ENCODE data around the gene CRK.
"Not testable (repeated sequence)": the region's sequence is repeated elsewhere in the genome, so short reads cannot be mapped to it uniquely, and the experiment has no call there.

Gene CRK

GRCh38 chr17:1438593-1439083, 17.4 kb downstream of the CRK start:
- H3K4me1 ChIP-seq (ENCODE audit: control insufficient read depth in 5 of 5, insufficient read depth in 5 of 5, low read length in 5 of 5), result peaks cover 0 to 11% (median 8%) of the 10 kb centered on the region in 5 donors
- no peak overlapping the region for H3K4me3 ChIP-seq (ENCODE audit: low read depth in 1 of 5, low read length in 5 of 5)
- no peaks in the 10 kb centered on the region for H3K9me3 ChIP-seq (ENCODE audit: control insufficient read depth in 5 of 5, low read length in 5 of 5)
- no peaks in the 10 kb centered on the region for H3K27me3 ChIP-seq (ENCODE audit: control insufficient read depth in 5 of 5, insufficient read depth in 4 of 5, low read length in 5 of 5)
- peak overlapping the region; percentile 75 for H3K27ac ChIP-seq (ENCODE audit: low read depth, low read length)
- H3K9ac ChIP-seq (ENCODE audit: low read length in 5 of 5), result peak overlapping the region in 1 of 5 donors; percentile 41
- peaks cover 9 to 41% (median 34%) of the 10 kb centered on the region in 5 donors for H3K36me3 ChIP-seq (ENCODE audit: control insufficient read depth in 5 of 5, insufficient read depth in 5 of 5, low read length in 5 of 5)

- Histone ChIP-seq H3K9me3 (ENCODE audit: control insufficient read depth in 5 of 5, low read length in 5 of 5) (no peaks in the 10 kb centered on the region), H3K27me3 (ENCODE audit: control insufficient read depth in 5 of 5, insufficient read depth in 4 of 5, low read length in 5 of 5) (no peaks in the 10 kb centered on the region), H3K4me1 (ENCODE audit: control insufficient read depth in 5 of 5, insufficient read depth in 5 of 5, low read length in 5 of 5) (peaks cover 2 to 26% (median 20%) of the 10 kb centered on the region in 5 donors), H3K36me3 (ENCODE audit: control insufficient read depth in 5 of 5, insufficient read depth in 5 of 5, low read length in 5 of 5) (peaks cover 12 to 46% (median 44%) of the 10 kb centered on the region in 5 donors), H3K4me3 (ENCODE audit: low read depth in 1 of 5, low read length in 5 of 5) (no peak overlapping the region), H3K27ac (ENCODE audit: low read depth, low read length) (no peak overlapping the region), H3K9ac (ENCODE audit: low read length in 5 of 5) (no peak overlapping the region)
These were observed 20.7 kb downstream of the CRK start for GRCh38 chr17:1435326-1435725.

- H3K9me3 ChIP-seq (ENCODE audit: control insufficient read depth in 5 of 5, low read length in 5 of 5), result no peaks in the 10 kb centered on the region
- H3K36me3 ChIP-seq (ENCODE audit: control insufficient read depth in 5 of 5, insufficient read depth in 5 of 5, low read length in 5 of 5), result peaks cover 12 to 51% (median 47%) of the 10 kb centered on the region in 5 donors
- peaks cover 2 to 29% (median 20%) of the 10 kb centered on the region in 5 donors for H3K4me1 ChIP-seq (ENCODE audit: control insufficient read depth in 5 of 5, insufficient read depth in 5 of 5, low read length in 5 of 5)
- H3K9ac ChIP-seq (ENCODE audit: low read length in 5 of 5), result no peak overlapping the region
- H3K27me3 ChIP-seq (ENCODE audit: control insufficient read depth in 5 of 5, insufficient read depth in 4 of 5, low read length in 5 of 5), result no peaks in the 10 kb centered on the region
- no peak overlapping the region for H3K27ac ChIP-seq (ENCODE audit: low read depth, low read length)
- H3K4me3 ChIP-seq (ENCODE audit: low read depth in 1 of 5, low read length in 5 of 5), result no peak overlapping the region
These were observed 21.9 kb downstream of the CRK start for GRCh38 chr17:1434150-1434549.

GRCh38 chr17:1431631-1432104, 24.4 kb downstream of the CRK start:
- peaks cover 2 to 18% (median 11%) of the 10 kb centered on the region in 5 donors for H3K4me1 ChIP-seq (ENCODE audit: control insufficient read depth in 5 of 5, insufficient read depth in 5 of 5, low read length in 5 of 5)
- H3K27ac ChIP-seq (ENCODE audit: low read depth, low read length), result no peak overlapping the region
- no peak overlapping the region for H3K9ac ChIP-seq (ENCODE audit: low read length in 5 of 5)
- H3K9me3 ChIP-seq (ENCODE audit: control insufficient read depth in 5 of 5, low read length in 5 of 5), result no peaks in the 10 kb centered on the region
- no peak overlapping the region for H3K4me3 ChIP-seq (ENCODE audit: low read depth in 1 of 5, low read length in 5 of 5)
- H3K36me3 ChIP-seq (ENCODE audit: control insufficient read depth in 5 of 5, insufficient read depth in 5 of 5, low read length in 5 of 5), result peaks cover 12 to 58% (median 43%) of the 10 kb centered on the region in 5 donors
- no peaks in the 10 kb centered on the region for H3K27me3 ChIP-seq (ENCODE audit: control insufficient read depth in 5 of 5, insufficient read depth in 4 of 5, low read length in 5 of 5)

- Histone ChIP-seq H3K4me1 (ENCODE audit: control insufficient read depth in 5 of 5, insufficient read depth in 5 of 5, low read length in 5 of 5) (peaks cover 0 to 6% (median 0%) of the 10 kb centered on the region in 5 donors), H3K27me3 (ENCODE audit: control insufficient read depth in 5 of 5, insufficient read depth in 4 of 5, low read length in 5 of 5) (no peaks in the 10 kb centered on the region), H3K27ac (ENCODE audit: low read depth, low read length) (peak overlapping the region; percentile 10), H3K4me3 (ENCODE audit: low read depth in 1 of 5, low read length in 5 of 5) (no peak overlapping the region), H3K9ac (ENCODE audit: low read length in 5 of 5) (no peak overlapping the region), H3K36me3 (ENCODE audit: control insufficient read depth in 5 of 5, insufficient read depth in 5 of 5, low read length in 5 of 5) (peaks cover 16 to 67% (median 43%) of the 10 kb centered on the region in 5 donors), H3K9me3 (ENCODE audit: control insufficient read depth in 5 of 5, low read length in 5 of 5) (no peaks in the 10 kb centered on the region)
These were observed 32.4 kb downstream of the CRK start for GRCh38 chr17:1423456-1424135.

- H3K4me3 ChIP-seq (ENCODE audit: low read depth in 1 of 5, low read length in 5 of 5), result no peak overlapping the region
- no peaks in the 10 kb centered on the region for H3K9me3 ChIP-seq (ENCODE audit: control insufficient read depth in 5 of 5, low read length in 5 of 5)
- no peak overlapping the region for H3K9ac ChIP-seq (ENCODE audit: low read length in 5 of 5)
- H3K36me3 ChIP-seq (ENCODE audit: control insufficient read depth in 5 of 5, insufficient read depth in 5 of 5, low read length in 5 of 5), result peaks cover 16 to 66% (median 43%) of the 10 kb centered on the region in 5 donors
- peak overlapping the region; percentile 10 for H3K27ac ChIP-seq (ENCODE audit: low read depth, low read length)
- peaks cover 0 to 6% (median 0%) of the 10 kb centered on the region in 5 donors for H3K4me1 ChIP-seq (ENCODE audit: control insufficient read depth in 5 of 5, insufficient read depth in 5 of 5, low read length in 5 of 5)
- H3K27me3 ChIP-seq (ENCODE audit: control insufficient read depth in 5 of 5, insufficient read depth in 4 of 5, low read length in 5 of 5), result no peaks in the 10 kb centered on the region
These were observed 33.1 kb downstream of the CRK start for GRCh38 chr17:1422885-1423284.

DNA sequence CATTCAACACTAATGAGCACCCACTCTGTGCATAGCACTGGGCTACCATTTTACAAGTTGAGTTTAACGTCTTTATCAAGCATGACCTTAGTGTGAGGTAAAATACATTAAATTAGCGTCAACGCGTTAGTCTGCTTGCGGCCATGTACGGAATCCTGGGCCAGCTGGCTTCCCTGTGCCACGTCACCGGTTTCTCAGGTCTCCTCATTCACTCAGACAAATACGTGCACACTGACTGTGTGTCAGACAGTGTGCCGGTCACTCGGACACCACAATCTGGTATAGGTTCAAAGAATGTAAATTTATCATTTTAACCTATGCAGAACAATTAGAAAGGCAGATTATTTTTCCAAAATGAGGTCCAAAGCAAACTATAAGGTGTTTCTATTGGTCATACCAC, 34.6 kb downstream of the CRK start:
- Histone ChIP-seq H3K36me3 (ENCODE audit: control insufficient read depth in 5 of 5, insufficient read depth in 5 of 5, low read length in 5 of 5) (peaks cover 16 to 63% (median 41%) of the 10 kb centered on the region in 5 donors), H3K9me3 (ENCODE audit: control insufficient read depth in 5 of 5, low read length in 5 of 5) (no peaks in the 10 kb centered on the region), H3K27me3 (ENCODE audit: control insufficient read depth in 5 of 5, insufficient read depth in 4 of 5, low read length in 5 of 5) (no peaks in the 10 kb centered on the region), H3K4me3 (ENCODE audit: low read depth in 1 of 5, low read length in 5 of 5) (no peak overlapping the region), H3K27ac (ENCODE audit: low read depth, low read length) (no peak overlapping the region), H3K4me1 (ENCODE audit: control insufficient read depth in 5 of 5, insufficient read depth in 5 of 5, low read length in 5 of 5) (peaks cover 0 to 6% (median 0%) of the 10 kb centered on the region in 5 donors), H3K9ac (ENCODE audit: low read length in 5 of 5) (no peak overlapping the region)

- Histone ChIP-seq H3K9ac (ENCODE audit: low read length in 5 of 5) (no peak overlapping the region), H3K27me3 (ENCODE audit: control insufficient read depth in 5 of 5, insufficient read depth in 4 of 5, low read length in 5 of 5) (no peaks in the 10 kb centered on the region), H3K4me3 (ENCODE audit: low read depth in 1 of 5, low read length in 5 of 5) (no peak overlapping the region), H3K9me3 (ENCODE audit: control insufficient read depth in 5 of 5, low read length in 5 of 5) (no peaks in the 10 kb centered on the region), H3K4me1 (ENCODE audit: control insufficient read depth in 5 of 5, insufficient read depth in 5 of 5, low read length in 5 of 5) (peaks cover 0 to 6% (median 0%) of the 10 kb centered on the region in 5 donors), H3K27ac (ENCODE audit: low read depth, low read length) (no peak overlapping the region), H3K36me3 (ENCODE audit: control insufficient read depth in 5 of 5, insufficient read depth in 5 of 5, low read length in 5 of 5) (peaks cover 16 to 58% (median 37%) of the 10 kb centered on the region in 5 donors)
These were observed 35.1 kb downstream of the CRK start for GRCh38 chr17:1420981-1421380.

- no peak overlapping the region for H3K9ac ChIP-seq (ENCODE audit: low read length in 5 of 5)
- no peak overlapping the region for H3K27ac ChIP-seq (ENCODE audit: low read depth, low read length)
- no peak overlapping the region for H3K4me3 ChIP-seq (ENCODE audit: low read depth in 1 of 5, low read length in 5 of 5)
- no peaks in the 10 kb centered on the region for H3K9me3 ChIP-seq (ENCODE audit: control insufficient read depth in 5 of 5, low read length in 5 of 5)
- peaks cover 16 to 50% (median 30%) of the 10 kb centered on the region in 5 donors for H3K36me3 ChIP-seq (ENCODE audit: control insufficient read depth in 5 of 5, insufficient read depth in 5 of 5, low read length in 5 of 5)
- H3K4me1 ChIP-seq (ENCODE audit: control insufficient read depth in 5 of 5, insufficient read depth in 5 of 5, low read length in 5 of 5), result peaks cover 0 to 6% (median 0%) of the 10 kb centered on the region in 5 donors
- no peaks in the 10 kb centered on the region for H3K27me3 ChIP-seq (ENCODE audit: control insufficient read depth in 5 of 5, insufficient read depth in 4 of 5, low read length in 5 of 5)
These were observed 35.9 kb downstream of the CRK start for GRCh38 chr17:1420163-1420562.

DNA sequence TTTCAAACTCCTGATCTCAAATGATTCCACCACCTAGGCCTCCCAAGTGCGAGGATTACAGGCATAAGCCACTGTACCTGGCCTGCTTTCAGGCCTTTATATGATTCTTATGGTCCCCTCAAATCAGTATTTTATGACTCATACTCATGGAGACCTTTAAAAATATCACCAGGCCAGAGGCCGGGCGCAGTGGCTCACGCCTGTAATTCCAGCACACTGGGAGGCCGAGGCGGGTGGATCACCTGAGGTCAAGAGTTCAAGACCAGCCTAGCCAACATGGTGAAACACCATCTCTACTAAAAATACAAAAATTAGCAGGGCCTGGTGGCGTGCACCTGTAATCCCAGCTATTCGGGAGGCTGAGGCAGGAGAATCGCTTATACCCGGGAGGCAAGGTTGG, 37.6 kb downstream of the CRK start:
- H3K36me3 ChIP-seq (ENCODE audit: control insufficient read depth in 5 of 5, insufficient read depth in 5 of 5, low read length in 5 of 5), result peaks cover 16 to 40% (median 27%) of the 10 kb centered on the region in 5 donors
- H3K4me1 ChIP-seq (ENCODE audit: control insufficient read depth in 5 of 5, insufficient read depth in 5 of 5, low read length in 5 of 5); H3K9me3 ChIP-seq (ENCODE audit: control insufficient read depth in 5 of 5, low read length in 5 of 5); H3K27me3 ChIP-seq (ENCODE audit: control insufficient read depth in 5 of 5, insufficient read depth in 4 of 5, low read length in 5 of 5); H3K4me3 ChIP-seq (ENCODE audit: low read depth in 1 of 5, low read length in 5 of 5); H3K9ac ChIP-seq (ENCODE audit: low read length in 5 of 5); H3K27ac ChIP-seq (ENCODE audit: low read depth, low read length): not testable (repeated sequence)
